ENCODE measurements around the gene CTIF. TPM values are rescaled to one million over a fixed set of nuclear protein-coding genes. Genes with fewer than 3 reads are reported as not detected.

The CTIF gene
- total and polyA plus RNA-seq, 12 donors = 44.5 to 74.1 (median 58.9) TPM

DNA sequence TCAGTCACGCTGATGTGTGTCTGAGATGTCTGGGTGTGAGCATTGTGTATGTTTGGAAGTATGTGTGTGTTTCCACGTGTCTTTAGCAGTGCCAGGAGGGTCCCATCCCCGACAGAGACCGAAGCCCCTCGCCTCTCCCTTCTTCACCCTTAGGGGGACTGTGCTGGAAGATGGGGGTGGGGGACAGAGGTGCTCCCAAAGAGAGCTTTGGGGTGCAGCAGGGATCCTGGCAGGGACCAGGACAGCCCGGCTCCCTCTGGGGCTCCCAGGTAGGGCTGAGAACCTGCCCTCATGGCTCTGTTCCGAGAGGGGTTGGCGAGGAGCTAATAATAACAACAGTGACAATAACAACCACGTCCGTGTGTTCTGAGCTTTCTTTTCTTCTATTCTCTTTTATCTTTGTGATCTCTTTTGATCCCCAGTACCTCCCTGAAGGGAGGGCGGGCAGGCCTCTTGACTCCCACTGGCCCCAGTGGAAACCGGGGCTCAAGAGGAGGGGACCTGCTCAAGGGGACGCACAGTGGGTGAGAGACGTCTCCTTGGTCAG lies 354.3 kb downstream of the CTIF start:
- TF ChIP-seq, protein P1, sequence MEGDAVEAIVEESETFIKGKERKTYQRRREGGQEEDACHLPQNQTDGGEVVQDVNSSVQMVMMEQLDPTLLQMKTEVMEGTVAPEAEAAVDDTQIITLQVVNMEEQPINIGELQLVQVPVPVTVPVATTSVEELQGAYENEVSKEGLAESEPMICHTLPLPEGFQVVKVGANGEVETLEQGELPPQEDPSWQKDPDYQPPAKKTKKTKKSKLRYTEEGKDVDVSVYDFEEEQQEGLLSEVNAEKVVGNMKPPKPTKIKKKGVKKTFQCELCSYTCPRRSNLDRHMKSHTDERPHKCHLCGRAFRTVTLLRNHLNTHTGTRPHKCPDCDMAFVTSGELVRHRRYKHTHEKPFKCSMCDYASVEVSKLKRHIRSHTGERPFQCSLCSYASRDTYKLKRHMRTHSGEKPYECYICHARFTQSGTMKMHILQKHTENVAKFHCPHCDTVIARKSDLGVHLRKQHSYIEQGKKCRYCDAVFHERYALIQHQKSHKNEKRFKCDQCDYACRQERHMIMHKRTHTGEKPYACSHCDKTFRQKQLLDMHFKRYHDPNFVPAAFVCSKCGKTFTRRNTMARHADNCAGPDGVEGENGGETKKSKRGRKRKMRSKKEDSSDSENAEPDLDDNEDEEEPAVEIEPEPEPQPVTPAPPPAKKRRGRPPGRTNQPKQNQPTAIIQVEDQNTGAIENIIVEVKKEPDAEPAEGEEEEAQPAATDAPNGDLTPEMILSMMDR (IDR thresholded peaks at IDR 0.05) = no peak
- intact Hi-C loops (cut with DNase I) = loop anchor here in 1 of 10 donors (10.0 kb wide), 1 partner anchor 152 kb away; no protein-coding TSS in a partner anchor
- H3K27me3 ChIP-seq = no peaks in the 10 kb centered on the region
- peaks cover 2 to 45% (median 26%) of the 10 kb centered on the region in 9 donors for H3K4me1 ChIP-seq
- ATAC-seq (no peak), DNase-seq (no peak)
- WGBS, 2 donors = 83 to 85% methylated on average over 14 of the region's 14 CpGs
- H3K4me3 ChIP-seq = no peak overlapping the region
- H3K36me3 ChIP-seq = no peaks in the 10 kb centered on the region
- H3K27ac ChIP-seq = no peak overlapping the region
- H3K9me3 ChIP-seq = no peaks in the 10 kb centered on the region

DNA sequence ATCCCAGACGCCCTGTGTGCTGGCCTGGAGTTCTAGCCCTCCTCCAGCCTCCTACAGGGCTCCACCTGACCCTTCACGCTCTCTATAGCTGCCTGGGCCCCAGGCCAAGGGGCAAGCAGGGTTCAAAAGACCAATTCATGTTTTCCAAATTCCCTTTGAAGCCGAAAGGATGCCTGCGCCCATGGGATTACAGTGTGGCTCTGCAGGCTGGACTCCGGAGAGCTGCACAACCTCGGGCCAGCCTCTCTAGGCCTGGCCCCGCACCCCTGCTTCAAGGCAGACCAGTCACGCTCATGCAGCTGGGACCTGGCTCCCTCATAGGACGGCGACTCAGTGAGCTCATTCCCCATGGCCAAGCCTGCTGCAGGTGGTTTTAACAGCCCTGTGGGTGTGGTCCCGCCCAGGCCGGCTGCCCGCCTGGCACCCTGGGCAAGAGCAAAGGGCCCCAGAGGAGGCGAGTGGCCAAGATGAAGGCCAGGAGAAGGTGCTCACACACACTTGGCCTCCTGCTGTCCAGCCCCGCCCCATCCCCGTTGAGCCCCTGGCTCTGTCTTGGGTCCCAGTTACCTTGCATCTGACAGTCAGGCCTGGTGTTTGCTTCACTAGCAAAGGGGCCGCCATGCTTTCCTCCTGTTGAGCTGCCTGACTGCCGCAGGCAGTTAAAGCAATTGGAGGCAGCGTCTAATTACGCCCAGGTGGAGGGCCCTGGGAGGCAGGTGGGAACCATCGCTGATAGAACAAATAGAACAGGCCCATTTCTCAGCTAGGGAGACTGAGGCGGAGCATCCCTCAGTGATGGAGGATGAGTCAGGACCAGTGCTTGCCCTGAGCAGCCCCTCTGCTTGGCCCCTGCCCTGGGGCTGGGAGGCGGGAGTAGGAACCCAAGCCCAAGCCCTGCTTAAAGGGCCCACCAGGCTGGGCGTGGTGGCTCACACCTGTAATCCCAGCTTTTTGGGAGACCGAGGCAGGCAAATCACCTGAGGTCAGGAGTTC lies 355.1 kb downstream of the CTIF start:
- ATAC-seq = no peak
- Histone ChIP-seq H3K4me3 (no peak overlapping the region), H3K4me1 (peaks cover 0 to 38% (median 18%) of the 10 kb centered on the region in 9 donors), H3K27me3 (no peaks in the 10 kb centered on the region), H3K27ac (no peak overlapping the region), H3K36me3 (no peaks in the 10 kb centered on the region), H3K9me3 (no peaks in the 10 kb centered on the region)
- TF ChIP-seq, protein P1 (IDR thresholded peaks at IDR 0.05) = no peak
- whole genome bisulfite sequencing, 2 donors = 93% methylated on average over 25 of the region's 25 CpGs
- no peak for DNase-seq
- intact Hi-C loops (cut with DNase I) = loop anchor here in 1 of 10 donors (10.0 kb wide), 1 partner anchor 151 kb away; no protein-coding TSS in a partner anchor

DNA sequence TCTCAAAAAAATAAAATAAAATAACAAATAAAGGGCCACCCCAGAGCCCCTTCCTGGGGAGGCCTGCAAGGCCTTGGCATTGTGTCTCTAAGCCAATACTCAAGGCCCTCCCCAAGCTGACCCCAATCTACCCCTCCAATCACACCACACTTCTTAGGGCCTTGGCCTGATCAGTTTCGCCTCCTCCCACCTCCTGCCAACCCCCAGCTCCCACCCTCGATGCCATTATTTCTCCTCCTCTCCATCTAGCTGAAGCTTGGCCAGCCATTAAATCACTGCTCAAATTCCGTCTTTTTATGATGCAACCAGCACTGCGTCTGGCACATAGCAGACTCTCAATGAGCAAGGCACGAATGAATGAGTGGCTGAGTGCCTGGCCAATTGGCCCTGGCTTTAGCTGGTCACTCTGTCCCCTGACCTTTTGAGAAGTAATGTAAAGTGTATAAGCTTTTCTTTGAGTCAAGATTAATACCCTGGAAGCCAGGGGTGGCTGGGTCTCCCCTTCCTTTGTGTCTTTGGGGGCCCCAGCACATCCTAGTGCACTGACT lies 356.0 kb downstream of the CTIF start:
- ATAC-seq = no peak
- WGBS, 2 donors = 87 to 90% methylated on average over 5 of the region's 5 CpGs
- intact Hi-C loops (cut with DNase I) = loop anchor here in 1 of 10 donors (10.0 kb wide), 1 partner anchor 150 kb away; no protein-coding TSS in a partner anchor

More for the DNA sequence above, 356.0 kb downstream of the CTIF start:
- Histone ChIP-seq H3K27ac (no peak overlapping the region), H3K9me3 (peaks cover 0 to 7% (median 0%) of the 10 kb centered on the region in 11 donors), H3K36me3 (no peaks in the 10 kb centered on the region), H3K27me3 (no peaks in the 10 kb centered on the region), H3K4me1 (peaks cover 0 to 31% (median 10%) of the 10 kb centered on the region in 9 donors), H3K4me3 (no peak overlapping the region)
- no peak for DNase-seq
- TF ChIP-seq, protein P1 (IDR thresholded peaks at IDR 0.05) = no peak

Measured in heart right ventricle (tissue), 16 donors.